Smooth muscle cell (in vitro differentiated cells): Measurements from ENCODE around the gene PBX1. TPM values are rescaled to one million over a fixed set of nuclear protein-coding genes. Genes with fewer than 3 reads are reported as not detected.
A peak's percentile ranks its signal among the peaks of the same experiment; 100 is the strongest.

Experiments
- DNase-seq: peaks from one replicate; lab custom pipeline; 2025; ENCODE audit not compliant: unreplicated experiment; lab: John Stamatoyannopoulos, UW
- H2AFZ ChIP-seq: fragments of 200-600 bp; sonication (generic); 2 replicates; pipeline ENCODE4 v1.6.0; 2016; ENCODE audit warnings: antibody characterized with exemption, low read depth, mild to moderate bottlenecking
- H3F3A ChIP-seq: fragments of 200-600 bp; sonication (generic); 2 replicates; pipeline ENCODE4 v1.6.0; 2017; ENCODE audit warnings: antibody characterized with exemption, low read depth
- H3K27ac ChIP-seq: fragments of 200-600 bp; sonication (generic); 2 replicates; pipeline ENCODE4 v1.5.1; 2016; ENCODE audit warnings: low read depth, mild to moderate bottlenecking
- H3K27me3 ChIP-seq: fragments of 200-600 bp; sonication (generic); 2 replicates; pipeline ENCODE4 v1.6.1; 2016; ENCODE audit warnings: low read depth, mild to moderate bottlenecking
- H3K36me3 ChIP-seq: fragments of 200-600 bp; sonication (generic); 2 replicates; pipeline ENCODE4 v1.5.1; 2016; ENCODE audit warnings: low read depth
- H3K4me1 ChIP-seq: fragments of 200-600 bp; sonication (generic); 2 replicates; pipeline ENCODE4 v1.5.1; 2016; ENCODE audit warnings: low read depth
- H3K4me2 ChIP-seq: fragments of 200-600 bp; sonication (generic); 2 replicates; pipeline ENCODE4 v1.6.0; 2016; ENCODE audit warnings: mild to moderate bottlenecking
- H3K4me3 ChIP-seq: fragments of 200-600 bp; sonication (generic); 2 replicates; pipeline ENCODE4 v1.5.1; 2016; ENCODE audit warnings: mild to moderate bottlenecking
- H3K79me2 ChIP-seq: fragments of 200-600 bp; sonication (generic); 2 replicates; pipeline ENCODE4 v1.6.0; 2016; ENCODE audit warnings: low read depth, mild to moderate bottlenecking
- H3K9ac ChIP-seq: fragments of 200-600 bp; sonication (generic); 2 replicates; pipeline ENCODE4 v1.6.0; 2016; ENCODE audit warnings: low read depth
- H3K9me3 ChIP-seq: fragments of 200-600 bp; sonication (generic); replicated peaks from 2 replicates; pipeline ENCODE4 v1.5.1; 2016; ENCODE audit warnings: low read depth
- H4K20me1 ChIP-seq: fragments of 200-600 bp; sonication (generic); 2 replicates; pipeline ENCODE4 v1.6.0; 2016; ENCODE audit warnings: low read depth
- CTCF ChIP-seq: fragments of 200-600 bp; sonication (generic); IDR thresholded peaks from 2 replicates; pipeline ENCODE4 v1.5.1; 2017; ENCODE audit warnings: borderline replicate concordance, mild to moderate bottlenecking, antibody characterized with exemption; ENCODE audit not compliant: insufficient read depth, poor library complexity, severe bottlenecking
- WGBS: methylation state at CpG from one replicate; pipeline ENCODE4 v1.1.7; 2016; ENCODE audit warnings: low lambda C conversion rate; 5-methylcytosine and 5-hydroxymethylcytosine counted together
- polyA plus RNA-seq: library from polyadenylated mRNA; unstranded; fragments of >200 nt; fragmentation: Nextera tagmentation; extraction: Ambion mirVana; gene quantifications from 2 replicates; pipeline ENCODE4 v1.2.1, GENCODE V29; 2016
- total RNA-seq: library from RNA; depleted of rRNA; stranded (reverse); fragments of >200 nt; gene quantifications from 2 replicates; pipeline ENCODE4 v1.2.3, GENCODE V29; 2014

PBX1 gene
- total and polyA plus RNA-seq, 2 experiments from 2014 or later: 8.1 to 70.8 TPM

- 90% methylated on average over 22 of the region's 22 CpGs for WGBS
- Histone ChIP-seq H3F3A (no peaks in the 10 kb centered on the region), H3K79me2 (peaks cover 74% of the 10 kb centered on the region), H4K20me1 (peaks cover 5% of the 10 kb centered on the region), H2AFZ (no peak overlapping the region), H3K4me3 (no peak overlapping the region), H3K4me2 (no peak overlapping the region), H3K9ac (no peak overlapping the region), H3K4me1 (peaks cover 35% of the 10 kb centered on the region), H3K36me3 (no peaks in the 10 kb centered on the region), H3K27ac (no peak overlapping the region), H3K27me3 (no peaks in the 10 kb centered on the region), H3K9me3 (no peaks in the 10 kb centered on the region)
- DNase-seq: no peak
- no peak for TF ChIP-seq CTCF
Observed at GRCh38 chr1:164635059-164635802, 76.2 kb downstream of the PBX1 start.

- no peaks in the 10 kb centered on the region for H3K36me3 ChIP-seq
- H3F3A ChIP-seq: no peaks in the 10 kb centered on the region
- TF ChIP-seq CTCF: no peak
- no peak overlapping the region for H3K4me2 ChIP-seq
- H3K27me3 ChIP-seq: no peaks in the 10 kb centered on the region
- 76% methylated on average over 5 of the region's 5 CpGs for WGBS
- H4K20me1 ChIP-seq: peaks cover 11% of the 10 kb centered on the region
- H2AFZ ChIP-seq: no peak overlapping the region
- H3K4me3 ChIP-seq: no peak overlapping the region
- DNase-seq: no peak
- peaks cover 74% of the 10 kb centered on the region for H3K79me2 ChIP-seq
- H3K4me1 ChIP-seq: peaks cover 42% of the 10 kb centered on the region
- H3K9ac ChIP-seq: no peak overlapping the region
- H3K27ac ChIP-seq: peak overlapping the region; percentile 86
- H3K9me3 ChIP-seq: no peaks in the 10 kb centered on the region
Observed at GRCh38 chr1:164635803-164636731, 77.1 kb downstream of the PBX1 start.

GRCh38 chr1:164636757-164637156 is 77.8 kb downstream of the PBX1 start:
- Histone ChIP-seq H3K4me1 (peaks cover 43% of the 10 kb centered on the region), H3K27ac (peak overlapping the region; percentile 86), H3F3A (no peaks in the 10 kb centered on the region), H3K36me3 (no peaks in the 10 kb centered on the region), H3K79me2 (peaks cover 71% of the 10 kb centered on the region), H3K27me3 (no peaks in the 10 kb centered on the region), H3K9me3 (no peaks in the 10 kb centered on the region), H2AFZ (no peak overlapping the region), H3K4me3 (no peak overlapping the region), H4K20me1 (peaks cover 11% of the 10 kb centered on the region), H3K4me2 (peak overlapping the region; percentile 24), H3K9ac (peak overlapping the region; percentile 44)
- TF ChIP-seq CTCF: no peak
- DNase-seq: no peak
- WGBS: 61% methylated on average over 3 of the region's 3 CpGs
